Activated naive CD4-positive, alpha-beta T cell treated with anti-CD3 and anti-CD28 coated beads, Interleukin-2, amount 50 U/mL, for 24 hours (primary cell): Measurements from ENCODE around the gene AKAP12.

ENCODE experiments used
- H3K27ac Mint-ChIP-seq: one replicate; pipeline ENCODE4 v1.8.0; 2021; ENCODE audit warnings: mild to moderate bottlenecking, mixed read lengths
- H3K27me3 Mint-ChIP-seq: one replicate; pipeline ENCODE4 v1.8.0; 2021; ENCODE audit warnings: mixed read lengths
- H3K36me3 Mint-ChIP-seq: one replicate; pipeline ENCODE4 v1.8.0; 2021; ENCODE audit warnings: mixed read lengths
- H3K4me1 Mint-ChIP-seq: one replicate; pipeline ENCODE4 v1.8.0; 2021; ENCODE audit warnings: mixed read lengths
- H3K4me3 Mint-ChIP-seq: one replicate; pipeline ENCODE4 v1.8.0; 2021; ENCODE audit warnings: mild to moderate bottlenecking, mixed read lengths
- H3K9me3 Mint-ChIP-seq: one replicate; pipeline ENCODE4 v1.8.0; 2021; ENCODE audit warnings: mixed read lengths

Gene AKAP12

DNA sequence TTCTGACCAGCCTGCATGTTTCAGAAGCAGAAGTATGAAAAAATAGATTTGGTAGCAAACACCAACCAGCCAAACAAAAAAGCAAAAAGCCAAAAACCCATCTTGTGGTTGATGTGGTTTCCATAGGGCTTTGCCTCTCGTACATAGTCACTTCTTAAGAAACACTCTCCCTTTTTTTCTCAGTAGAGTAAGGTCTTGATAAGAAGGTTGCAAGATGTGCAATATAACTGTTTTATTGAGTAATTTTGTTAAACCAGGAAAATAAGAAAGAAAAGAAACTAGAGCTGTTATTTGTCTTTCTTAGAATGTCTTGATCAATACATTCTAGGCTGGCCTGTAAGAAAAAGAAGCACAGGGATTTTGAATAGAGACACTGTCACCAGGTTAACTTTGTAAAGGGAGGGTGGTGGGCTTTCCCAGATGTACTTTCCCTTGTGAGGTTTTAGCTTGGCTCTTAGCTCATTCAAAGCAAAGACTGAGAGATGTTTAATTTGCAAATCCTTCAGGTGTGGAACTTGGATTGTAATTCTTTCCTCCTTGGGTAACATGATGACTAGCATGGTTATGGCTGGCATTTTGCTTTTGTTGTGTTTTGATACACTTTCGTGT is 49.7 kb downstream of the AKAP12 start:
- H3K27ac Mint-ChIP-seq: no peak overlapping the region
- no peaks in the 10 kb centered on the region for H3K9me3 Mint-ChIP-seq
- peaks cover 10% of the 10 kb centered on the region for H3K27me3 Mint-ChIP-seq
- H3K4me1 Mint-ChIP-seq: peaks cover 25% of the 10 kb centered on the region
- H3K36me3 Mint-ChIP-seq: no peaks in the 10 kb centered on the region
- no peak overlapping the region for H3K4me3 Mint-ChIP-seq

DNA sequence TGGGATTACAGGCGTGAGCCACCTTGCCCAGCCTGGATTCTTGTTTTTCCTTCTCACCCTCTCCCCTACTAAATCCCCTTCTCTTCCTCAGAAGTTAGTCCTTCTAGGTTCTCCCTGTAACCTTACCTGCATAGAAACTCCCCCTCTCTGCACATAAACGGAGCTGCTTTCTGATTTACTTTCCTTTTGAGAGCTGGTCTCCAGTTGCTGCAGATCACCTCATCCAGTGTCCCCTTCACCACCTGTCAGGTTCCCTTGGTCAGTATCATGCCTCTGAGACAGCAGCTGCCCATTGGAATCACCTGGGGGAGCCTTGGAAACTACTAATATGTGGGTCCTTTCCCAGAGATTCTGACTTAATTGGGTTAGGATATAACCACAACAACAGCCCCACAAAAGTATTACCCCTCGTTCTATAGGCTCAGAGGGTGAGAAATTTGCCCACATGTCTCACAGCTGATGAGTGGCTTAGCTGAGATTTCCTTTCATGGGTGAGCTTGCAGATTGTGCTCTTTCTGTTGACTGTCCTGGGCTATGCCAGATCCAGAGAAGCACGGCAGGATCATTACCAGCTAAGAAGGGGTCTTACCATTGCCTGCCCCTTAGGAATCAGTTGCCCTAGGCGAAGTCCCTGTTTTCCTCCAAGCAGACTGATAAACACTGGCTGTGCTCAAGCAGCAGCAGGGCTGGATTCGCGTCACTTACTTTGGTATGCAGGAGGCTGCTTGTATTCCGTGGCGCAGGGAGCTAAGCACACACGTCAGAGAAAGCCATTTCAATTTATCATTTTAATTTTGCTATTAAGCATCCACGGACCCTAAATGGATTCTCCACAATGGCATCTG is 51.3 kb downstream of the AKAP12 start:
- Mint-ChIP-seq H3K27me3 (peaks cover 10% of the 10 kb centered on the region), H3K9me3 (no peaks in the 10 kb centered on the region), H3K27ac (no peak overlapping the region), H3K36me3 (no peaks in the 10 kb centered on the region), H3K4me3 (no peak overlapping the region), H3K4me1 (peaks cover 17% of the 10 kb centered on the region)

DNA sequence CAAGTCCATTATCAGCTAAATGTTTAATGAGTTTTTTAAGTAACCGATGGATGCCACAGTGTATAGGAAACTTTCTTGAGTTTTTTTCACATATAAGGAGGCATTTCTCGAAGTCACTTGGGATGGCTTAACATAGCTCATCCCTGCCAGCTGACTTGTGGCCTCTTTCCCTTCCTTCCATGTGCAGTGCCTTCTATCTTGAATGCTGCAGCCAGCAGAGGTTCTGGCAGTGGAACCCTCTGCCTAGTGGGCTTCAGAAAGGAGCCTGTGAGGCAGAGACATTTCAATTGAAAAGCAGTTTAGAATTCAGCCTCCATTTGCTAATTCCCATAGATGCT is 51.9 kb downstream of the AKAP12 start:
- peaks cover 17% of the 10 kb centered on the region for H3K4me1 Mint-ChIP-seq
- peaks cover 10% of the 10 kb centered on the region for H3K27me3 Mint-ChIP-seq
- H3K27ac Mint-ChIP-seq: no peak overlapping the region
- no peaks in the 10 kb centered on the region for H3K36me3 Mint-ChIP-seq
- H3K4me3 Mint-ChIP-seq: no peak overlapping the region
- no peaks in the 10 kb centered on the region for H3K9me3 Mint-ChIP-seq

DNA sequence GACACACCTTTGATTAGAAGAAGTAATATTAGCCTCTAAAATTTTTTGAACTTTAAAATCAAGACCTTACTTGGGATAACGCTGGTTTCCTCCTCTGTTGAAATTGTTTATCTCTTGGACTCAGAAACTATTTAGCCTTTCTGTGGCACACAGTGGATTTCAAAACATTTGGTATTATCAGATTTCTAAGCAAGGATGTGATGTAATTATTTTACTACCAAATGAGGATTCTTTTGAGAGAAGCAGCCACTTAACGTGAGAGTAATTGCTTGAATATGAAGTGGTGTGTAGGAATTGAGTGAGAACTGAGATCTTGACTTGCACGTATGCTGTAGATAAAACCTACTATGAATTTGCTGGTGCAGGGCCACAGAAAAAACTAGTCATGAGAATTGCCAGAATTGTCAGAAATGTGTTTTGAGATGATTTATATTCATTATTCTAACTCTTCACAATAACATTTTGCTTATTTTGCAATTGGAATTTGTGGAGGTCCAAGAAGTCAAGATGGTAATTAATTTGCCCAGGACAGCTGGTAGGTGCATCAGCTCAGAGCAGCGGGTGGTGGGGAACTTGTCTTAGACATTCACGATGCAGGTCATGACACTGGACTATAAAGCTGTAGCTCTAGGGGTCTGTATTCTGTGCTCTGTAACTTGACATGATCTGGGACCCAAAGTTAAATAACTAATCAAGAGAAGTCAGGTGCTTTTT is 53.4 kb downstream of the AKAP12 start:
- Mint-ChIP-seq H3K27me3 (peaks cover 10% of the 10 kb centered on the region), H3K27ac (no peak overlapping the region), H3K9me3 (no peaks in the 10 kb centered on the region), H3K4me3 (no peak overlapping the region), H3K36me3 (no peaks in the 10 kb centered on the region), H3K4me1 (peaks cover 17% of the 10 kb centered on the region)

DNA sequence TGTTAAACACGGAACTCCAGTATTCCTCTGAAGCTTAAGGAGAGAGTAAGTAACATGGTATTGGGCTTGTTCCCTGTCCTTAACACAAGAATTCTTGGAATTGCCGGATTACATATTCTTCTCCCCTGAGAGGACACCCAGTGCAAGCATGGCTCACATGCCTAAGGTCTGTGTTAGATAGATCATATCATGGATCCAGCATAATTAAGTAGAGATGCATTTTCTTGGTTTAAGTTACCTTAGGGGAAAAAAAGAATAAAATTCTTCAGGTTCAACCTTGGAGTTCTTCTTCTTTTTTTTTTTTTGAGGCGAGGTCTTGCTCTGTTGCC is 53.9 kb downstream of the AKAP12 start:
- Mint-ChIP-seq H3K36me3 (no peaks in the 10 kb centered on the region), H3K9me3 (no peaks in the 10 kb centered on the region), H3K27ac (no peak overlapping the region), H3K27me3 (peaks cover 10% of the 10 kb centered on the region), H3K4me1 (peaks cover 17% of the 10 kb centered on the region), H3K4me3 (no peak overlapping the region)

DNA sequence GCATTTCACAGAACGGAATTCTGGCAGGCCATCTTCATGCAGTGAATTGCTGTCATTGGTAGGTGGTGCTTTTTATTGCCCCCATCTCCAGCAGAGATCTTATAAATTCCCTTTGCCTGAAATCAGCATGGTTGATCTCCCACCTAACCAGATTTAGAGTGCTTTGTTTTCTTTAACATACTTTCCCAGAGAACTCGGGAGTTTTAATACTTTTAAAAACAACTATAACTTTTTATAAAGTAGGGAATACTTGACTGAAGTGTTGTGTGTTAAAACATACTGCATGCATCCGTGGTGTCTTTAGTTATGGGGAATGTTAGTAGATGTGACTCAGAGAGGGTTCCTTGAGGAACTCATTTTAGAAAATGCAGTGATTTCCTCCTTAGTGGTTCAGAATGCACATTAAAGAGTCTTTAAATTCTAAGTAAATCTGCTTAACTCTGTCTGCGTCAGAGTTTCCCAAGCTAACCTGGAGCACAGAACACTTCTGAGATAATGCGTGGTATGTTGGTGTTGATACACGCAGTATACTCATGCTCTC is 54.9 kb downstream of the AKAP12 start:
- H3K27ac Mint-ChIP-seq: no peak overlapping the region
- peaks cover 8% of the 10 kb centered on the region for H3K4me1 Mint-ChIP-seq
- no peaks in the 10 kb centered on the region for H3K9me3 Mint-ChIP-seq
- H3K36me3 Mint-ChIP-seq: no peaks in the 10 kb centered on the region
- H3K4me3 Mint-ChIP-seq: no peak overlapping the region
- peaks cover 10% of the 10 kb centered on the region for H3K27me3 Mint-ChIP-seq

DNA sequence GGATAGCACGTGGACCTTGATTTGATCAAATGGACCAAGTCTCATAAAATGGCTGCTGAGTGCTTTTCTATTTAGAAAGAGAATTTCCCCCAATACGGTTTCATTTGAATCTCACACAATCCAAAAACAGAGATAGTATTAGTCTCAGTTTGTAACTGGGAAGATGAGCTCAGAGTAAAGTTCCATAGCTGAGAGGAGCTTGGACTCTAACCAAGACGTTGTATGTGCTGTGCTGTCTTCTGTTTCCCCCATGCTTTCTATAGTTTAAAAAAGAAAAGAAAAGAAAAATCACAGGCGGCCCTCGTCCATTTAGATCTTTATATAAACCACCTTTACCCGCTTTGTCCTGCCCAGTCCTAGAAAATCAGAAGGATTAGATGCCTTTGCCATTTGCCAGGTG is 58.1 kb downstream of the AKAP12 start:
- H3K4me3 Mint-ChIP-seq: no peak overlapping the region
- no peaks in the 10 kb centered on the region for H3K9me3 Mint-ChIP-seq
- H3K4me1 Mint-ChIP-seq: no peaks in the 10 kb centered on the region
- no peak overlapping the region for H3K27ac Mint-ChIP-seq
- H3K36me3 Mint-ChIP-seq: no peaks in the 10 kb centered on the region
- H3K27me3 Mint-ChIP-seq: peaks cover 5% of the 10 kb centered on the region

DNA sequence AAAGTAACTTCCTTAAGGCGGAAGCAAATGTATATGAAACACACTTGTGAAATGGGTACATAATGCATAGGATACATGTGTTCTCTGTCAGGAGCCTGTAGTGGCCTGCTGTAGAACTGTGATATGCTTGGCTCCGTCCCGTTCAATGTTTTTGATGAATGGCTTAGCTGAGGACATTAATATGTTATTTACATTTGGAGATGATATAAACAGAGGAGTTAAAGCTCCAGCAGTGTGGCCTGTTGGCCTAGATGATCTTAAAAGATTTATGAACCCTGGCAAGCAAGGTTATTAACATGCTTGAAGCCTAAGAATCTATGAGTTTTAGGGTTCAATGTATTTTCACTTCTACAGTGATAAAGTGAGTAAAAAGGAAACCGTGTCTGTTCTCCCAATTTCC is 59.2 kb downstream of the AKAP12 start:
- no peaks in the 10 kb centered on the region for H3K4me1 Mint-ChIP-seq
- no peaks in the 10 kb centered on the region for H3K36me3 Mint-ChIP-seq
- no peak overlapping the region for H3K4me3 Mint-ChIP-seq
- peaks cover 1% of the 10 kb centered on the region for H3K27me3 Mint-ChIP-seq
- no peaks in the 10 kb centered on the region for H3K9me3 Mint-ChIP-seq
- no peak overlapping the region for H3K27ac Mint-ChIP-seq

DNA sequence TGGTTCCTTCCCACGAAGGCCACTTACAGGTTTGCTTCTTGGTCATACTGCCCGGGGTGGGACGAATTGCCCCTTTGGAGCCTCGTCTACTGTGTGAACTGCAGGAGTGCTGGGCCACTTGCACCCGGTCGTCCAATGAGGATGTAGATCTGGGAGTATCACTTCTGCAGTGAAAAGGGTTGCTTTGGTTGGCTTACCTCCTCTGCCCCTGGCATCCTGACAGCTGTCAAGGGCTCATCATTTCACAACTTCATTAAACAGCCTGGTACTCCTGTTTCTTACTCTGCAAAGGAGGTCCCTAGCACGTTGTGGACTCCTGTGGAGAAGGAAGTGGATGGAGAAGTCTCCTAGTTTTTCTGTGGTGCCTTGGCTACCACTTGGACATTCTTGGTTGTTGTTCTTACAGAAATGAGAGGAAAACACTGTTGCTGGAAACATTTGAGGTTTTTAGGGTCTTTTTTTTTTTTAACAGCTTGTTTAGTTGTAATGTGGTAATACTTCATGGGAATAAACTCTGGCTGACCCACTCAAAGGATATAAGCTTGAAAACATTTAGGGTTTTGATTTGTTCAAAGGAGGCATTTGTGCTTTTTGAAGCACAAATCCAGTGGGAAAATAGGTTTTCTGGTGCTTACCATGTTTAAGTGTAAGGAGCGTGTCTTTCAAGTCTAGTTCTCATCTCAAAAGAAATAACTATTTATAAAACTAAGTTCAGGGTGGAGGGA is 60.7 kb downstream of the AKAP12 start:
- H3K4me1 Mint-ChIP-seq: no peaks in the 10 kb centered on the region
- no peak overlapping the region for H3K4me3 Mint-ChIP-seq
- H3K27me3 Mint-ChIP-seq: no peaks in the 10 kb centered on the region
- no peak overlapping the region for H3K27ac Mint-ChIP-seq
- H3K9me3 Mint-ChIP-seq: no peaks in the 10 kb centered on the region
- no peaks in the 10 kb centered on the region for H3K36me3 Mint-ChIP-seq

DNA sequence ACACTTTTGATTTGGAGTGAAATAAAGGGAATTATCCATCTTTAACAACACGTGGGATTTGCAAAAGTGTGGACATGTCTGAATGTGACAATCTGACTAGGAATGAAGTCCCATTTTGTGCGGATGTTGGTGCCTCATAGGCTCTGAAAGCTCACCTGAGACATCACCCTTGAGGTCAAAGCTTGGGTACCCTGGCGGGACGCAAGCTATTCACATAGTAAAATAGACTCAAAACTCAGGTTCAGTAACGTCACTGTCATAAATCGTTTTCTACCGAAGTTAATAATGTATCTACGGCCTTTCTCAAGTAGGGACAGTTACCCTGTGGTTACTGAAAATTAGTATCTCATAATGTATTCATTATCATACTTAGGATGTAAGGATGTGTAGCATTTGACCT is 61.8 kb downstream of the AKAP12 start:
- H3K9me3 Mint-ChIP-seq: no peaks in the 10 kb centered on the region
- H3K27me3 Mint-ChIP-seq: no peaks in the 10 kb centered on the region
- no peaks in the 10 kb centered on the region for H3K36me3 Mint-ChIP-seq

DNA sequence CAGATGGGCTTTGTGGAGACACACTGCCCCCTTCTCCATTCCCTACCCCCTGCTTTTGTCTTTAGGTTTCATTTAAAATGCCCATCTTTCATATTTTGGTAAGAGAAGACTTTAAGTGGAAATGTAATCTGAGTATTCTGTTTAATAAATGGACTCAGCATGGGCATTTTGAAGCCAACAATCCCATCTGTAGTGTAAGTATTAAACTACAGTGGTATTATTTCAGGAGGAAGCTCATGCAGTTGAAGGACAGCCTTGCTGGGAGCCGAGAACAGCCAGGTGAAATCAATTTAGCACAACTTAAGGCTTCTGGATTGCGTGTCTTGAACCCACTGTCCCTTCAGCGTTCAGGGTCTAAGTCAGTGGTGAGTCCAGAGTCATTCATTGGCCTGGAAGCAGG is 63.5 kb downstream of the AKAP12 start:
- no peaks in the 10 kb centered on the region for H3K4me1 Mint-ChIP-seq
- no peaks in the 10 kb centered on the region for H3K9me3 Mint-ChIP-seq
- no peak overlapping the region for H3K27ac Mint-ChIP-seq
- no peak overlapping the region for H3K4me3 Mint-ChIP-seq
- no peaks in the 10 kb centered on the region for H3K36me3 Mint-ChIP-seq
- no peaks in the 10 kb centered on the region for H3K27me3 Mint-ChIP-seq

More for the DNA sequence above, 61.8 kb downstream of the AKAP12 start:
- Mint-ChIP-seq H3K4me3 (no peak overlapping the region), H3K4me1 (no peaks in the 10 kb centered on the region), H3K27ac (no peak overlapping the region)

DNA sequence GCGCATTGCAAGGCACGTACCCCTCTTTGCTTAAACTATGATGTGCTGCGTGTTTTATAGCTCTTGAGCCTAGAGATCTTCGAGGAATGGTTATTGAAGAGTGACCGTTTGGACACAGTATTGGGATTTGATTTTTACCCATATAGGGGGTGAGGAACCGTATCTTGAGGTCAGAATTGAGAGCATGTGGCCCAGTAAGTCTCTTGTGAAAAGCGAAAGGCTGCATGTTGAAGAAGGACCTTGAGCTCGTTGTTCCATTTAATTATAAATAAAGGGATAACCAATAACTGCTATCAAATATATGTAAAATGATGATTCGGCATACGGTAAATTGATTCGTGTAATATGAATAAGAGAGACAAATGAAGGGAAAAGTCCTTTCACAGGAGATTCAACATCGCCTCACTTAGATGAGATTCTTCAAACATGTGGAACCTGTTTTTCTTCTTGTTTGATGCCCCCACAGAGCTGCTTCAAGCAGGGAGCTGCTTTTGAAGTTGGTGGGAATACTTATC is 66.6 kb downstream of the AKAP12 start:
- Mint-ChIP-seq H3K27me3 (peaks cover 2% of the 10 kb centered on the region), H3K4me1 (no peaks in the 10 kb centered on the region), H3K4me3 (no peak overlapping the region), H3K36me3 (no peaks in the 10 kb centered on the region), H3K27ac (no peak overlapping the region), H3K9me3 (no peaks in the 10 kb centered on the region)

DNA sequence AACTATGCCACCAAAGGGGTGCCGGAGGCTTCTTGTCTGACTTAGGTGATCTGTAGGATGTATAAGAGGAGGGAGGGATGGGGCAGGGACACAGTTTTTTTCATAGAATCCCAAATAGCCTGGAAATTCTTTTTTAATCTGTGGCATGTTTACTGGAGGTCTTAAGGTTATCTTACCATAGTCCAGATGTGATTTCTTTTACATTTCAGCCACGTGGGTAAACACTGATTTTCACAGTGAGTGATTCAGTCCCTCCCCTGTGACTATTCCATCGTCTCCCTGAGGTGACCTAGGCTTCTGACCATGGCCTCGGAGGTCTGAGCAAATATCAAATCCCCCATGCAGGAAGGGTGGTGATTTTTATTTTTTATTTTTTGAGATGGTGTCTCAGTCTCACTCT is 67.7 kb downstream of the AKAP12 start:
- no peaks in the 10 kb centered on the region for H3K4me1 Mint-ChIP-seq

DNA sequence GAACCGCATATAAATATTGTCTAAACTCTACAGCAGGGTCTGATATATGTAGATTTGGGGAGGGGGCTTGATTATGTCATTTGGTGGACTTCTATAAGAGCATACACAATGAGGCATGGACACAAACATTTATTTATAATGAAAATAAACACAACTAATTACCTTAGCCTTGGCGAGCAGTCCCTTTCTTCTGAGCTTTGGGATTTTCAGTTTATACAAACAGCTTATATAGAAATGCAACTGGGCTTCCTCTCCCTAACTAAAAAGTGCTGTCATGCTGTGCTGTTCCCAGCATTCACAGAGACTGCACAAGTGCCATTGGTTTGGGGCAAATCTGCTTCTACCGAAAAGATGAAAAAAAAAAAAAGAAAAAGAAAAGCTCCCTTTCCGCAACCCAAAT is 69.9 kb downstream of the AKAP12 start:
- H3K36me3 Mint-ChIP-seq: no peaks in the 10 kb centered on the region
- H3K27me3 Mint-ChIP-seq: peaks cover 2% of the 10 kb centered on the region
- H3K4me3 Mint-ChIP-seq: no peak overlapping the region
- no peaks in the 10 kb centered on the region for H3K9me3 Mint-ChIP-seq
- H3K4me1 Mint-ChIP-seq: no peaks in the 10 kb centered on the region
- no peak overlapping the region for H3K27ac Mint-ChIP-seq

More for the DNA sequence above, 67.7 kb downstream of the AKAP12 start:
- Mint-ChIP-seq H3K27ac (no peak overlapping the region), H3K9me3 (no peaks in the 10 kb centered on the region), H3K36me3 (no peaks in the 10 kb centered on the region), H3K4me3 (no peak overlapping the region), H3K27me3 (peaks cover 2% of the 10 kb centered on the region)

DNA sequence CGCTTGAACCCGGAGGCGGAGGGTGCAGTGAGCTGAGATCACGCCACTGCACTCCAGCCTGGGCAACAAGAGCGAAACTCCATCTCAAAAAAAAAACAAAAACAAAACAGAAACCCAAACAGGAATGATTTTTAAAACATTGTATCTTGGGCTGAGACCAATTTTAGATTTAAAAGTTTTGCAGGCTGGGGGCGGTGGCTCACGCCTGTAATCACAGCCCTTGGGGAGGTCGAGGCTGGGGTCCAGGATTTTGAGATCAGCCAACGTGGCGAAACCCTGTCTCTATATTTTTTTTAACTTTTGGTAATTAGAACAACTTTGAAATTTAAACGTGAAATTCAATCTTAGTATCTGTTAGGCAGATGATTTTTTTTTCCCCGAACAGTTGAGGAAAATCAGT is 70.5 kb downstream of the AKAP12 start:
- H3K4me1 Mint-ChIP-seq: no peaks in the 10 kb centered on the region
- H3K27ac Mint-ChIP-seq: no peak overlapping the region
- H3K27me3 Mint-ChIP-seq: peaks cover 2% of the 10 kb centered on the region
- H3K9me3 Mint-ChIP-seq: no peaks in the 10 kb centered on the region
- H3K4me3 Mint-ChIP-seq: no peak overlapping the region
- H3K36me3 Mint-ChIP-seq: no peaks in the 10 kb centered on the region
